HG02678 (cell line): ENCODE measurements around the gene GAB4.

Source experiments
- ATAC-seq: cut with Tn5 transposase; IDR thresholded peaks from one replicate; pipeline ENCODE4 v1.9.1; 2021; ENCODE audit warnings: mild to moderate bottlenecking, moderate library complexity; ENCODE audit not compliant: unreplicated experiment

GAB4 gene

DNA sequence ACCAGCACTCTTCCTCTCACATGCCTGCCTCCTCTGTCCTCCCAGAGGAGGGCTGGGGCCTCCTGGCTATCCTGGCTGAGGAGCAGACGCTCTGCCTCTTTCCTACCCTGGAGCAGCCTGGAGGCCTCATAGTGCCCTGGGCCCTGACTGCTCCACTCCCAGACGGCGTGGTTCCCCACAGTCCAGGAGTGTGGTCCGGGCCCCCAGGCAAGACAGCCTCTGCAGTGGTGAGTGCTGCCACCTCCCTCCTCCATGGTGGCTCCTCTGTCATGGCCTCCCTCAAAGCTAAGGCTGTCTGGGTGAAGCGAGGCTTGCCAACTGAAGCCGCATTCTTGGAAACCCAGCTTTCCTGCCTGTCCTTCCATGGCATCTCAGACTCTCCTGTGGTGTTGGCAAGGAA lies 19.8 kb downstream of the GAB4 start:
- no peak for ATAC-seq

DNA sequence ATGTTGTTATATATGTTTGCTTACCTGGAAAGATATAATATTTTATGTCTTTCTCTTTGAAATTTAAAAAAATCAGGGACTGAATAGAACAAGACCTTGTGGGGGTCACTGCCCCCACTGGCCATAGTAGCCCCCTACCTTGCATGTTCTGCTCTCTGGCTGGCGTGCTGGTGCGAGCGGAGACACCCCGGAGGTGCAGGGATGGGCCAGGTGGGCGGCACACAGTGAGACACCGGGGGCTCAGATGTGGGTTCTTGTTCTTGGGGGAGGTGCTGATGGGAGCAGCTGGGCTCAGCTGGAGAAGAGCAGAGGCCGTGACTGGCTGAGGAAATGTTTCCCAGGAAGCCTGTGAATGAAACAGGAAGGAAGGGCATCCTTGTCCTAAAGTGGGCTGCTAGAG lies 20.2 kb downstream of the GAB4 start:
- ATAC-seq = no peak

DNA sequence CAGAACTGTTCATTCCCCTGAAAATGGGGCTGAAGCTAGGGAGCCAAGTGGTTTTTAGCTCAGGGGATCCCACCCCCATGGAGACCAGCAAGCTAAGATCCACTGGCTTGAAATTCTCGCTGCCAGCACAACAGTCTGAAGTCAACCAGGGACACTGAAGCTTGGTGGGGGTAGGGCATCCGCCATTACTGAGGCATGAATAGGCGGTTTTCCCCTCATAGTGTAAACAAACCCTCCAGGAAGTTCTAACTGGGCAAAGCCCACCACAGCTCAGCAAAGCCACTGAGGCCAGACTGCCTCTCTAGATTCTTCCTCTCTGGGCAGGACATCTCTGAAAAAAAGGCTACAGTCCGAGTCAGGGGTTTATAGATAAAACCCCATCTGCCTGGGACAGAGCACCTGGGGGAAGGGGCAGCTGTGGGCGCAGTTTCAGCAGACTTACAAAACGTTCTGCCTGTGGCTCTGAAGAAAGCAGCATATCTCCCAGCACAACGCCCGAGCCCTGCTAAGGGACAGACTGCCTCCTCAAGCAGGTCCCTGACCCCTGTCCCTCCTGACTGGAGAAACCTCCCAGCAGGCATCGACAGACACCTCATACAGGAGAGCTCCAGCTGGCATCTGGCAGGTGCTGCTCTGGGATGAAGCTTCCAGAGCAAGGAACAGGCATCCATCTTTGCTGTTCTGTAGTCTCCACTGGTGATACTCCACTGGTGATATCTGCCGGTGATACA lies 32.7 kb downstream of the GAB4 start:
- ATAC-seq = no peak

DNA sequence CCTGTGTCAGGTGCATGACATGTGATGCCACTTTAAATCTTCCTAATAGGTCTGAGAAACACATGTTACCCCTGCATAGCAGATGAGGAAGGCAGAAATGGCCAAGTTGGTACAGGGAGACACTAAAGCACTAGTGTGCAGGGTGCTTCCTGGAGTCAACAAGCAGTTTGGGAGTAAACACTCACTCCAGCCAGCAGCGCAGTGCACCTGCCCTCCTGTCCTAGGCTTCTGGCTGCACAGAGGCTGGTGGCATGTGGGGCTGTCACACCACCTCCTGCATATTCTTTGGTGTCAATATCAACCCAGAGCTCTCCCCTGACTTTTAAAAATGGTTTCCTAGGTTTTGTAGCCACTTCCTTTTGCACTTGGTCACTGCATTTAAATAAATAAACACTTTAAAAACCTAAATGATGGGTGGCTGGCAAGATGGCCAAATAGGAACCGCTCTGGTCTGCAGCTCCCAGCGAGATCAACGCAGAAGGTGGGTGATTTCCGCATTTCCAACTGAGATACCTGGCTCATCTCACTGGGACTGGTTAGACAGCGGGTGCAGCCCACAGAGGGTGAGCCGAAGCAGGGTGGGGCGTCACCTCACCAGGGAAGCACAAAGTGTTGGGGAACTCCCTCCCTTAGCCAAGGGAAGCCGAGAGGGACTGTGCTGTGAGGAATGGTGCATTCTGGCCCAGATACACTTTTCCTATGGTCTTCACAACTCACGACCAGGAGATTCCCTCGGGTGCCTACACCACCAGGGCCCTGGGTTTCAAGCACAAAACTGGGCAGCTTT lies 33.5 kb downstream of the GAB4 start:
- ATAC-seq = no peak

DNA sequence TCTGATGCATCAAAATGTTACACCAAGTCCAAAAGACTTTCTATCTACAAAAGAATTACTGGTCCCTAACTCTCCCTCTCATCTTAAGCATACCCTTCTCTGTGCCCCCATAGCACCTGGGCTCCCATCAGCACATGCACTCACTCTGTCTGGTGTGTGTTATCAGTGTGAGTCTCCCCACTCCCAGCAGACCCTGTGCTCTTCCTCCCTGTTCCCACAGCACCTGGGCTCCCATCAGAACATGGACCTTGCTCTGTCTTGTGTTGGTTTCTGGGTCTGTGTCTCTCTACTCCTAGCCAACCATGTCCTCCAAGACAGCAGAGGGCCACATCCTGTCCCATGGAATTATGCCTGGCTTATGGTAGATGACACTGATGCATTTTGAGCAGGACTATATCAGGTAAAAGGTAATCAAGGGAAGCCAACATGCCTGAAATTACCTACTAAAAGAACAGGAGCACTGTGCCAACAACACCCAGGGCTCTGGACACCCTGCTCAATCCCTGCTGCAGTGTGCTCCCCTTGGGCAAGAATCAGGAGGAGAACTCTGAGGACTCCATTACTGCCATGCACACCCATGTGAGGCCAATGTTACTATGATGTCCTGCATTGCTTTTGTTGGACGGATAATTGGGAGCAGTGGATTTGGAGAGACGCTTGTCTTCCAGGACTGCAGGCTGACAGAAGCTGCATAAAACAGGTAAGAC lies 34.3 kb downstream of the GAB4 start:
- ATAC-seq = no peak

DNA sequence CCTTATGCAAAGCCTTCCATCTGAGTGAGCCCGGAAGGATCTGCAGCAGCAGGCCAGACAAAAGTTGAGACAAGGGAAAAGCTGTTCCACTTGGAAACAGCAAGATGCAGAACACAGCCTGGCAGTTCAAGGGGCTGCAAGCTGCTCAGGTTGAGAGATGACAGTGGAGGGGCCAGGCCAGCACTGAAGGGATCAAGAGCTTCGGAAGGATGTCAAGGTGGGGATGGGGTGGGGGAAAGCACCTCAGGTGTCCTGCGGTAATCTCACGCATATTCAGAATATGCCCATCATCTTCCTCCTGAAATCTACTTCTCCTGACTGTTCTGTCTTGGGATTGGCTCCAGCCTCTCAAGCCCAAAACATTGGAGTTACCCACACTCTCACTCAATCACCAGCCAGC lies 35.7 kb downstream of the GAB4 start:
- no peak for ATAC-seq

DNA sequence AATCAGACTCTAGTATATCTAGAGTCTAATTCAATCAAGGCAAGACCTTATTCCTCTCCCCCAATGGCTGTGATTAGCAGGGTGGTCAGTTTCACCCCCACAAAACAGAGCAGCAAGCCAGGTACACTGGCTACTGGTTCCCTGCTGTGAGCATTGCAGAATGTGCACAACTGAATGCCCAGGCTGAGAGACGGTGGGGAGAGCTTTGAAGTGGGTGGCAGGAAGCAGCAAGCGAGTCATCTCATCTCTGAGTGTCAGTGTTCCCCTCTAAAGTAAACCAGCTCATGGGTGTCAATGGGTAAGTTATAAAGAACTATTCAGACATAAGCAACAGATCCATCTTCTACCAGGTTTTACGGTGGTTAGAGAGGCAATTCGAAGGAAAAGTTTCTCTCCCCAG lies 37.6 kb downstream of the GAB4 start:
- ATAC-seq = no peak

DNA sequence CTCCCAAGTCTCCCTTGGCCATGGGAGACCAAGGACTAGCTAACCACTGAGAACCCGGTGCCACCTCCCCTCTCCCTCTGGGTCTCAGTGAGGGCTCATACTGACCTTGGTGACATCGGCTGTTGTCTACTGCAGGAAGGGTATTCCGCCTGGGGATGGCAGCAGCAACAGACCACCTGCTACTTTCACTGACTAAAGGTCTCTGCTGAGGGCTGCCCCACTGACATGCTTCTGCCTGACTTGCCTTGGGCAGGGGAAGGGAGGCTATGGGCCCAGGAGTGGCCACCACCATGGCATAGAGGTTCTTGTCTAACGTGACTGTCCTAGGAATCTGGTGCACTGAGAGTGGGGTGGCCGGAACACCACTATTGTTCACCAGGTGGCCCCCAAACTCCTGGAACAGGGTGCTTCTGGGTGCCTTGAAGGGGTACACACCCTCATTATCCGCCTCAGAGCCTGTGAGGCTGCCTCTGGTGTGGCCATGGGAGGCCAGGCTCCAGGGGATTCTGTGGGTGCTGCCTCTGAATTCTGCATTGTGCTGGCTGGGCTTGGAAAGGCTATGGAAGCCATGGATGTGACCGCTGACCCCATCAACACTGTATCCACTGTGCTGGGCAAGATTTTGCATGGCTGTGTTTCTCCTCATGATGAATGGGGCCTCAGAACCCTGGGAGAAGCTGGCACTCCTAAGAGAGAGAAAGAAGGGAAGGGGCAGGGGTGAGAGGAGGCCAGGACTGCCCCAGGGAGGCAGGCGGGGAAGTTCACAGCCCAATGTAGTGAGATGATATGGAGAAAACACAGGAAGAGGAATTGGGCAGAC lies 38.3 kb downstream of the GAB4 start:
- ATAC-seq = no peak

DNA sequence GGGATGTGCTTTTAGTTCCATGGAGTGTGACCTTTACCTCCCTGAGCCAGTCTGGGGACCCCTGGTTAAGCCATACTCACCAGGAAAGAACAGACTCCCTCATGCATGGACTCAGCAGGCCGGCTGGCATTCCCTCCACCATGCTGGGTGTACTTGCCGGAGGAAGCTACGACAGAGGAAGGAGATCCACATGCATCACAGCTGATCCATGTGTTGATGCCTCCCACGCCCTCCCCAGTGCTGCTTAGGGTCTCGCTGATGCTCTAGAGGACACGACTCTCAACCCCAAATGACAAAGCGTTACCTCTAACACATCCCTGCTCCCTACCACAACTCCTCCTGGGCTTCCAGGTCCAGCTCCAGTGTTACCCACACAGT lies 39.8 kb downstream of the GAB4 start:
- ATAC-seq = no peak

DNA sequence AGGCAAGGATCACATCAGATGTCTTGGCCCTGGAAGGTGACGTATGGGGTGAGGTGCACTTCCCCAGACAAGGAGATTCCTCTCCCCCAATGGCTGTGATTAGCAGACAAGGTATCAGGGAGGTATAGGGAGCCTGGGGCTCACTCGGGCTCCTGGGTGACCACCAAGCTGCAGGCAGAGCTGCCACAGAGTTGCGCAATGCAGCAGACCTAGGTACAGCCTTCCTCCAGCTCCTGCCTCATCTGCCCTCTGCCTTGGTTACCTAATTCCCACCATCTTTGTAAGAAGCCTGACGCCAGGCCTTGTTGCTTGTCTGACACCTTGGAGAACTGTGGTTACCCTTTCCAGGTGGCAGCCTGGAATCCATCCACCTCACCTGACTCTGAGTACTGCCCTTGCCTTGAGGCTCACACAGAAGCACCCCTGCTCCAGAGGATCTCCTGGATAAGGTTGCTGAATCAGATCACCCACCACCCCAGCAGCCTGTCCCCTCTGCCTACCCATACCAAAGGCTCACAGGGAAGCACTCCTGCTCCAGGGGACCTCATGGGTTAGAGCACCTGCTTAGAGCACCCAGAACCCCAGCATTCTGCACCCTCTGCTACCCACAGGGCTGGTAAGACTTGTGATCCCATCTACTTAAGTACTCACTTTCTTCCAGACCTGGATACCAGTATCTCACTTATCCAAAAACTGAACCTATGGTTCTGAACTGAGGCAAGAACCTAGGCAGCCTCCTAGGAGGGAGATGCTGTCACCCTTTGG lies 40.4 kb downstream of the GAB4 start:
- no peak for ATAC-seq

DNA sequence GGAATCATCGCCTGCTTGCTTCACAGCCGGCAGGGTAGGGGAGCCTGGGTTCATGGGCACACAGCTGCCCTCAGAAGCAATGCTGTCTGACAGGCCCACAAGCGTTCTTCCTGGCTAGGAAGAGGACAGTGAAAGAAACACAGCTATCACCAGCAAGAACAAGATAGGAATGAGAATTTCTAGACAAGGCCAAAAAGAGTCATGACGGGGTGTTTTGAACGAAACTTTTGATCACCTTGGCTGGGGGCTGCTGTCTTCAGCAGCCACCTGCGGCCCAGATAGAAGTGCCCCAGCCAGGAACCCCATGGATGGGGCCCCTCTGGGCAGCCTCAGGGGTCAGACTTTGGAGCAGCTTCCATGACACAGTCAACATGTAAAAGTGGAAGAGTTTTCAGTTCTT lies 41.8 kb downstream of the GAB4 start:
- no peak for ATAC-seq

DNA sequence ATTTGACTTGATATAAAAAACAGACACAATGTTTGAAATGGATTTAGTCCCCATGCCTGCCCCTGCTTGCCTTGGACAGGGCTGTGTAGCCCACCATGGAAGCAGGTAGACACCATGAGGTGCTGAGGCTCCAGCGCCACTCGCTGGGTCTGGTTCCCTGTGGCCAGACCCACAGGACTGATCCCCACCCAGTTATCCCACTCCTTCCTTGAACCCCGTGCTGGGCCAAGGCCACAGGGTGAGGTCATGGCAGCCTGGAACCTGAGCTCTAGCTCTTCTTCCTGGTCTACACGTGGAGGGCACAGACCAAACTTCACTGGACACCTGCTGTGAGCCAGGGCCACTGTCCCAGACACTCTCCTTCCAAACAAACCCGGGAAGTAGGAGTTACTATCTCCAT lies 42.5 kb downstream of the GAB4 start:
- no peak for ATAC-seq

DNA sequence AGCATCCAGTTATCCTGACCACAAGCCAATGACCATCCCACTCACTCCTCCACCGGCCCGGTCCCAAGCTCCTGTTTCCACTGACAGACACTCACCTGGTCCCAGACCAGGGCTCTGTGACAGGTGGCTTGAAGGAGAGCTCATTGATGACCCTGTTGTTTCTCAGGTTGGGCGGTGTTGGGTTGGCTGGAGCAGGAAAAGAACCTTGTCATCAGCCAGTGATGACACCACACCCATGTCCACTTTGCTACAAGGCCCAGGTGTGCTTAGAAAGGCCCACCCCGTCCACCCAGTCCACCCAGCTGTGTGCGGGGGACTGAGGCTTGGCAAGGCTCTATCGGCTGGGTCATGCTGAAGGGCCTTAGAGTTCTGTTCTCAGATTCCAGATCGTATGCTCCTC lies 42.9 kb downstream of the GAB4 start:
- no peak for ATAC-seq

DNA sequence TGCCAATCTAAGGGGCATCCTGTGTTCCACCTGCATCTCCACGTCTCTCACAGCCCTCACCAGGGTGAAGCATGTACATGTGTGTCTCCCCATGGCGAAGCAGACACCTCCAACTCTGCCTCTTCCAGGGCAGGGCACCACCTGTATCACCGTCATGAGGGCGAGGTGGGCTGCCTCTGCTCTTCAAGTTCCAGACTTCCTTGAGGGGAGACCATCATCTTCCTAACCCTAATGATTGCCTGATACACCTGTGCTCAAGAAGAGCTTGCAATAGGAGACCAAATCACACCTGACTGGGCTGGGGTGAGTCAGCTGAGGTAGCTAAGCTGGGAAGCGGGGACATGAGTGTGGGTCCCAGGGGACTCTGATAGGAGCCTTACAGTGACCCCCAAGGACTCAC lies 43.7 kb downstream of the GAB4 start:
- no peak for ATAC-seq

DNA sequence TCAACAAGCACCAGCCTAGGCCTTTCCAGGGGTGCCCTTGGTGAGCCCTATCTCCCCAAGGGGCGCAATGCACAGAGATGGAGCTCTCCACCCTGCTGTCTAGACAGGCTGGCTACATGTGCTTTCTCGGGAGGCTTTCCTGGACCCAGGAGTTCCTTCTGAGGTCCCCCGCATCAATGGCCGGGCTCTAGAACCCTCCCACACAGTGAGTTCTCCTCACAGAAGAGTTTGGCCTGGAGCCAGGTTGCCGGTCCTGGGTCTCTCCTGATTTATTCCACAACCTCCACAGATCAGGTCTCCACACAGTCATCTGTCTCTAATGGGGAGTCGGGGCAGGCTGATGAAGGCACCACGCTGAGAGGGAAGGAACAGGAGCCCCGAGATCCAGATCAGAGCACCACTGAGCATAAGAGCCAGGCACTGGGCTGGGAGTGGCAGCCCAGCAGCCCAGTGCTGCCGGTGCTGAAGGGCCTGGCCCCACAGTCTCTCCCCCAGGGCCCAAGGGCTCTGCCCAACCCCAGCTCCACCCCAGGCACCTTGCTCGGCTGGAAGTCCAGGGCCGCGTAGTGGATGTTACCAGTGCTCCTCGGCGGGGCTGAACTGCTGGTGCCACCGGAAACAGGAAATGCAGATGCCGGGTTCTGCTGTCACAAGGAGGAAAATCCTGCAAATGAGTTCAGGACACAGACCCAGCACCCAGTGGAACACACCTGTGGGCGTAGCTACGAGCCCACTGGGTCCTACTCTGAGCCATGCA lies 44.7 kb downstream of the GAB4 start:
- ATAC-seq = no peak

DNA sequence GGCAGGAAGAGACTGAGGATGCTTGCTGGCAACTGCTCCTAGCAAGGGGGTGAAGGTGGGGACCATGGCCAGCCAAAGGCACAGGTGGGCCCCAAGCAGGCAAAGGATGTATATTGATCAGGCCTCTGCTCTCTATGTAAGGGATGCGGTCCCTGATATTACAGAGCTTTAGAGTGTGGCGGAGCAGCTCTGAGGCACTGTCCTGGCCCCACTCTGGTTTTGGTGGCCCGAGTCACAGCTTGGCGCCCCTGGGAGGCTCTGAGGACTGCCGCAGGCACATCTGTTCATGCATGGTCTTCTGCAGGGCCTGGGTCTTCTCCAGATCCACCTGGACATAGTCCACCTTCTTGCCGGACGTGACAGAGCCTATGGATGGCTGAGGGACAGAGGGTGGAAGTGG lies 45.5 kb downstream of the GAB4 start:
- no peak for ATAC-seq

DNA sequence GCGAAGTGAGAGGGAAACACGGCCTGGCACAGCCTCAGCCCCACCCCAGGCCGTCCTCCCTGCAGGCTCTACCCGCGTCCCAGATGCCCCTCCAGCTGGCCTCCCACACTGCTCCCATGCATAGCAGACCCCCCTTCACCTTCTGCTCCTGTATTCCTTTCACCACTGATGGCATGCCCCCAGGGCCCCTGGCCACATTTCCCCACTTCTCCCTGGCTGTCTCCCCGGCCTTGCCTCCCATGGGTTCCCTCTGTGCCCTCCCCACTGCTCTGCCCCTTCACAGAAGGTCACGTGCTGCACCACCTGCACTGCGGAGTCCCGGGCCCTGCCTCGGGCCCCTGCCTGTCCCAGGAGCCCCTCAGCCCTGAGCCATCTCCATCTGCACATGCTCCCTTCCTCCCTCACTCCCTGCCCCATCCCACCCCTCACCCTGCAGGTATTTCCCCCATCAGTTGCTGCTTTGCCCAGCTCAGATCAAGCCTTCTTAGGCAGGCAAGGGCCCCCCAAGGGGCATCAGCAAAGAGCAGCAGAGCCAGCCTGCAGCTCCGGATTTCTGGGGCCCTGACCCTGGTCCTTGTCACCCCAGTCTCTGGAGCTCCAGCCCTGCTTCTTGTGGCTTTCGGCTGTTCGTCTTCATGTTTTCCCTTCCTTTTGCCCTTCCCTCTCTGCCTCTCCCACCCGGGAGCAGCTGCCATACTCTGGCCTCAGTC lies 46.4 kb downstream of the GAB4 start:
- no peak for ATAC-seq

DNA sequence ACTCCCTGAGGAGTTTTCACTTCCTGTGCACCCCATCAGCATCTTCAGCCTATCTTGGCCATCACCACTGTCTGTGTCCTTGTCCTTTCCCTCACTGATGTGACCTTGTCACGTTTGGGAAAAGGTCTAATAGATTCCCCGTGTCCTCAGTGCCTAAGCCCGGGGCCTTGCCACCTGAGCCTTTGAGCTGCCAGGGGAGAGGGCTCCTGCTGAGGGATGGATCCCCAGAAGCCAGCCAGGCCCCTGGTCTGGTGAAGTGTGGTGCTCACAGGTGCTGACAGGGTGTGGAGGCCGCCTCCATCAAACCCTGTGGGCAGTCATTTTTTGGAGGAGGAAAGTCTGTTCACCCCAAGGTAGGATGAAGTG lies 47.2 kb downstream of the GAB4 start:
- ATAC-seq = no peak

DNA sequence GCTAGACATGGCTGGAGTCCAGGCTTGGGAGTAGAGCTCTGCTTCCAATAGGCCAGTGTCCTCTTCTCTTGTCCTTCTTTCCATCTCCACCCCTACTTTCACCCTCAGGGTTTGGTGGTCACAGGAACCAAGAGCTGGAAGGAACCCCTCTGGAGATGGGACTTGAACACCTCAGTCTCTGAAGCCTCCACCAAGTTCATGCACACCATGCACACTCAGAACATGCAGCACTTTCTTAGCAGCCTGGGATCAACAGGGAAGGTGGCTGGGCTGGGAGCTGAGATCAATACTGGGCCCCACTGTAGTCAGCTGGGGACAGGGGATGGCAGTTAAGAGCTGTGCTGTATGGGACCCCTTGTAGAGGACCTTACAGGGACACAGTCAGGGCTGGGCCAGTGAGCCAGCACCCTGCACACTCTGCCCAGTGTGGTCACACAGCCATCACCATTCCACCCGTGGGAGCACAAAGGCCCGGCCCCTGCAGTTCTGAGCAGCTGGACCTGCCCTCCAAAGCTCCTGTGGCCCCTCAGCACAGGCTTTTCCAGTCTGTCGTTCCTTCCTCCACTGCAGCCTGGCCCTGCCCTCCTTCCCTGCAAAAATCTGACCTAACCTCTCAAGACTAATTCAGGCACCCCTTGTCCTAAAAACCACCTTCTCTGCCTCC lies 47.7 kb downstream of the GAB4 start:
- no peak for ATAC-seq
